Neuronal stem cell (in vitro differentiated cells): ENCODE data around the gene ABCD1.
A peak's percentile ranks its signal among the peaks of the same experiment; 100 is the strongest.

ENCODE experiments used
- DNase-seq: peaks from one replicate; pipeline ENCODE4 v3.0.0-alpha.2; 2013; ENCODE audit warnings: low spot score
- H2AFZ ChIP-seq: one replicate; pipeline ENCODE4 v1.6.1; 2013; ENCODE audit warnings: mild to moderate bottlenecking, low read length, inconsistent platforms
- H2AK5ac ChIP-seq: 2 replicates; pipeline ENCODE4 v1.6.1; 2013; ENCODE audit warnings: low read depth, mild to moderate bottlenecking, inconsistent platforms, low read length, moderate library complexity, mixed read lengths
- H2BK120ac ChIP-seq: 2 replicates; pipeline ENCODE4 v1.6.1; 2013; ENCODE audit warnings: low read depth, mild to moderate bottlenecking, inconsistent platforms, low read length, moderate library complexity, mixed read lengths
- H2BK12ac ChIP-seq: one replicate; pipeline ENCODE4 v1.6.1; 2013; ENCODE audit warnings: low read length, inconsistent platforms
- H2BK15ac ChIP-seq: 2 replicates; pipeline ENCODE4 v1.6.1; 2013; ENCODE audit warnings: mild to moderate bottlenecking, low read length, inconsistent platforms, mixed read lengths
- H2BK5ac ChIP-seq: one replicate; pipeline ENCODE4 v1.6.1; 2013; ENCODE audit warnings: inconsistent platforms, mild to moderate bottlenecking, low read length, moderate library complexity
- H3K14ac ChIP-seq: one replicate; pipeline ENCODE4 v1.6.1; 2013; ENCODE audit warnings: low read length, inconsistent platforms
- H3K18ac ChIP-seq: 2 replicates; pipeline ENCODE4 v1.6.1; 2013; ENCODE audit warnings: low read length, inconsistent platforms
- H3K23ac ChIP-seq: 2 replicates; pipeline ENCODE4 v1.6.1; 2013; ENCODE audit warnings: low read depth, mild to moderate bottlenecking, mixed read lengths, low read length, inconsistent platforms; ENCODE audit not compliant: poor library complexity
- H3K27ac ChIP-seq: replicated peaks from 3 replicates; pipeline ENCODE4 v1.5.1; 2013; ENCODE audit warnings: low read length, inconsistent platforms
- H3K27me3 ChIP-seq, 3 experiments: 2 replicates each; pipeline ENCODE4 v1.6.1; 2013; ENCODE audit warnings: low read length in 3 of 3, mild to moderate bottlenecking in 2 of 3, inconsistent platforms in 1 of 3, low read depth in 1 of 3, mixed read lengths in 1 of 3, moderate library complexity in 1 of 3; ENCODE audit not compliant: control insufficient read depth in 3 of 3, insufficient read depth in 3 of 3
- H3K36me3 ChIP-seq, 2 donors: replicated peaks in 1 of 2; 2 replicates each; pipeline ENCODE4 v1.6.1; 2013; ENCODE audit warnings: low read length in 2 of 2; ENCODE audit not compliant: control insufficient read depth in 2 of 2, insufficient read depth in 2 of 2
- H3K4ac ChIP-seq: 2 replicates; pipeline ENCODE4 v1.6.1; 2013; ENCODE audit warnings: inconsistent platforms, mild to moderate bottlenecking, low read length, moderate library complexity
- H3K4me1 ChIP-seq, 2 donors: 1 replicate in 1 of 2; 2 replicates in 1 of 2; pipeline ENCODE4 v1.6.1; 2013; ENCODE audit warnings: low read length in 2 of 2, low read depth in 1 of 2; ENCODE audit not compliant: control insufficient read depth in 2 of 2, insufficient read depth in 1 of 2
- H3K4me2 ChIP-seq: one replicate; pipeline ENCODE4 v1.6.1; 2013; ENCODE audit warnings: mild to moderate bottlenecking, low read length, inconsistent platforms; ENCODE audit not compliant: insufficient read depth, poor library complexity, severe bottlenecking
- H3K4me3 ChIP-seq, 2 donors: 2 replicates each; pipeline ENCODE4 v1.5.1; 2013; ENCODE audit warnings: low read length in 2 of 2, mild to moderate bottlenecking in 2 of 2, inconsistent platforms in 1 of 2, moderate library complexity in 1 of 2
- H3K79me1 ChIP-seq: one replicate; pipeline ENCODE4 v1.6.1; 2013; ENCODE audit warnings: low read depth, mild to moderate bottlenecking, inconsistent platforms, low read length, moderate library complexity
- H3K9ac ChIP-seq: one replicate; pipeline ENCODE4 v1.6.1; 2013; ENCODE audit warnings: mild to moderate bottlenecking, low read depth, low read length, inconsistent platforms; ENCODE audit not compliant: poor library complexity
- H3K9me3 ChIP-seq, 2 donors: replicated peaks in 1 of 2; 2 replicates each; pipeline versions ENCODE3 to v1.6.1; 2013; ENCODE audit warnings: low read length in 2 of 2, mild to moderate bottlenecking in 2 of 2, inconsistent platforms in 1 of 2, low read depth in 1 of 2, mixed read lengths in 1 of 2, moderate library complexity in 1 of 2; ENCODE audit not compliant: control insufficient read depth in 2 of 2, insufficient read depth in 1 of 2
- H4K8ac ChIP-seq: one replicate; pipeline ENCODE4 v1.6.1; 2013; ENCODE audit warnings: low read depth, mild to moderate bottlenecking, inconsistent platforms, low read length, moderate library complexity
- H4K91ac ChIP-seq: one replicate; pipeline ENCODE4 v1.6.1; 2013; ENCODE audit warnings: low read length, low read depth, mild to moderate bottlenecking, inconsistent platforms; ENCODE audit not compliant: poor library complexity
- WGBS, 2 donors: extraction: QIAGEN DNeasy Blood & Tissue Kit; methylation state at CpG; one replicate each; pipeline ENCODE4 v1.1.7; 2013; ENCODE audit warnings: missing lambda C conversion rate in 2 of 2, mixed read lengths in 1 of 2; ENCODE audit not compliant: insufficient read length in 2 of 2, insufficient replicate concordance in 1 of 2; ENCODE audit errors: extremely low coverage in 2 of 2; 5-methylcytosine and 5-hydroxymethylcytosine counted together

The ABCD1 gene

GRCh38 chrX:153784325-153784967 is 59.8 kb downstream of the ABCD1 start:
- no peak overlapping the region for H3K4ac ChIP-seq
- no peak overlapping the region for H2BK12ac ChIP-seq
- H2BK15ac ChIP-seq = no peak overlapping the region
- no peak overlapping the region for H3K4me3 ChIP-seq
- H3K9ac ChIP-seq = no peak overlapping the region
- H3K27me3 ChIP-seq = peaks cover 0 to 2% (median 0%) of the 10 kb centered on the region in 3 experiments
- H4K91ac ChIP-seq = no peak overlapping the region
- no peak overlapping the region for H2AFZ ChIP-seq
- no peak overlapping the region for H3K23ac ChIP-seq
- peaks cover 0 to 1% of the 10 kb centered on the region in 2 donors for H3K4me1 ChIP-seq
- H3K27ac ChIP-seq = no peak overlapping the region
- no peak overlapping the region for H2BK5ac ChIP-seq
- no peak overlapping the region for H4K8ac ChIP-seq
- H3K36me3 ChIP-seq = peaks cover 7 to 21% of the 10 kb centered on the region in 2 donors
- H2BK120ac ChIP-seq = no peak overlapping the region
- H3K79me1 ChIP-seq = no peaks in the 10 kb centered on the region
- DNase-seq = no peak
- no peak overlapping the region for H3K18ac ChIP-seq
- H3K9me3 ChIP-seq = no peaks in the 10 kb centered on the region
- H3K4me2 ChIP-seq = no peak overlapping the region
- H3K14ac ChIP-seq = no peak overlapping the region
- H2AK5ac ChIP-seq = no peak overlapping the region
- no CpG with 5 or more reads among the region's 27 CpGs for WGBS, 2 donors

GRCh38 chrX:153786669-153787068 is 62.0 kb downstream of the ABCD1 start:
- no peak overlapping the region for H2BK120ac ChIP-seq
- H3K27me3 ChIP-seq = peaks cover 0 to 8% (median 0%) of the 10 kb centered on the region in 3 experiments
- no peak overlapping the region for H2BK5ac ChIP-seq
- no peak overlapping the region for H3K18ac ChIP-seq
- peaks cover 8 to 30% of the 10 kb centered on the region in 2 donors for H3K36me3 ChIP-seq
- no peak overlapping the region for H3K4me2 ChIP-seq
- H2AK5ac ChIP-seq = no peak overlapping the region
- H3K4ac ChIP-seq = no peak overlapping the region
- H3K27ac ChIP-seq = no peak overlapping the region
- no CpG with 5 or more reads among the region's 15 CpGs for WGBS, 2 donors
- H3K9ac ChIP-seq = no peak overlapping the region
- no peak overlapping the region for H3K14ac ChIP-seq
- no peak for DNase-seq
- no peak overlapping the region for H2BK15ac ChIP-seq
- H2BK12ac ChIP-seq = no peak overlapping the region
- no peak overlapping the region for H3K4me3 ChIP-seq
- H4K91ac ChIP-seq = no peak overlapping the region
- no peaks in the 10 kb centered on the region for H3K4me1 ChIP-seq
- no peak overlapping the region for H3K23ac ChIP-seq
- no peaks in the 10 kb centered on the region for H3K9me3 ChIP-seq
- H4K8ac ChIP-seq = no peak overlapping the region
- no peak overlapping the region for H2AFZ ChIP-seq
- no peaks in the 10 kb centered on the region for H3K79me1 ChIP-seq

- Histone ChIP-seq H3K23ac (peak overlapping the region; percentile 12), H3K14ac (no peak overlapping the region), H3K27me3 (peaks cover 0 to 14% (median 0%) of the 10 kb centered on the region in 3 experiments), H3K4me3 (no peak overlapping the region), H2AFZ (no peak overlapping the region), H3K9ac (no peak overlapping the region), H2BK5ac (no peak overlapping the region), H2BK120ac (no peak overlapping the region), H3K4me1 (peaks cover 0 to 2% of the 10 kb centered on the region in 2 donors), H2BK12ac (no peak overlapping the region), H3K27ac (no peak overlapping the region), H3K36me3 (peaks cover 8 to 32% of the 10 kb centered on the region in 2 donors), H3K4me2 (no peak overlapping the region), H3K4ac (no peak overlapping the region), H2BK15ac (no peak overlapping the region), H2AK5ac (no peak overlapping the region), H4K91ac (no peak overlapping the region), H3K79me1 (no peaks in the 10 kb centered on the region), H3K18ac (no peak overlapping the region), H4K8ac (no peak overlapping the region), H3K9me3 (no peaks in the 10 kb centered on the region)
- WGBS, 2 donors = no CpG with 5 or more reads among the region's 12 CpGs
- DNase-seq = no peak
Measured at GRCh38 chrX:153789654-153790053, 65.0 kb downstream of the ABCD1 start.

- peak overlapping the region; percentile 44 for H3K9ac ChIP-seq
- H2AFZ ChIP-seq = no peak overlapping the region
- no peak overlapping the region for H3K27ac ChIP-seq
- no peak overlapping the region for H3K23ac ChIP-seq
- no peak overlapping the region for H4K91ac ChIP-seq
- no peak overlapping the region for H2BK5ac ChIP-seq
- no peak overlapping the region for H3K4me2 ChIP-seq
- no peak overlapping the region for H3K4me3 ChIP-seq
- H4K8ac ChIP-seq = no peak overlapping the region
- H3K4ac ChIP-seq = no peak overlapping the region
- no peak overlapping the region for H2BK12ac ChIP-seq
- H3K27me3 ChIP-seq = peaks cover 0 to 17% (median 0%) of the 10 kb centered on the region in 3 experiments
- no peak overlapping the region for H2BK15ac ChIP-seq
- H3K36me3 ChIP-seq = peaks cover 6 to 30% of the 10 kb centered on the region in 2 donors
- no peak for DNase-seq
- no peak overlapping the region for H2AK5ac ChIP-seq
- H3K14ac ChIP-seq = no peak overlapping the region
- no peak overlapping the region for H2BK120ac ChIP-seq
- H3K79me1 ChIP-seq = peaks cover 6% of the 10 kb centered on the region
- WGBS, 2 donors = no CpG with 5 or more reads among the region's 17 CpGs
- peaks cover 5% of the 10 kb centered on the region in 2 donors for H3K4me1 ChIP-seq
- H3K18ac ChIP-seq = no peak overlapping the region
- H3K9me3 ChIP-seq = no peaks in the 10 kb centered on the region
Measured at GRCh38 chrX:153791104-153791852, 66.6 kb downstream of the ABCD1 start.
